ENCODE results near the gene BCL3.
"Not testable (repeated sequence)": the region's sequence is repeated elsewhere in the genome, so short reads cannot be mapped to it uniquely, and the experiment has no call there.

Gene BCL3, protein sequence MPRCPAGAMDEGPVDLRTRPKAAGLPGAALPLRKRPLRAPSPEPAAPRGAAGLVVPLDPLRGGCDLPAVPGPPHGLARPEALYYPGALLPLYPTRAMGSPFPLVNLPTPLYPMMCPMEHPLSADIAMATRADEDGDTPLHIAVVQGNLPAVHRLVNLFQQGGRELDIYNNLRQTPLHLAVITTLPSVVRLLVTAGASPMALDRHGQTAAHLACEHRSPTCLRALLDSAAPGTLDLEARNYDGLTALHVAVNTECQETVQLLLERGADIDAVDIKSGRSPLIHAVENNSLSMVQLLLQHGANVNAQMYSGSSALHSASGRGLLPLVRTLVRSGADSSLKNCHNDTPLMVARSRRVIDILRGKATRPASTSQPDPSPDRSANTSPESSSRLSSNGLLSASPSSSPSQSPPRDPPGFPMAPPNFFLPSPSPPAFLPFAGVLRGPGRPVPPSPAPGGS

DNA sequence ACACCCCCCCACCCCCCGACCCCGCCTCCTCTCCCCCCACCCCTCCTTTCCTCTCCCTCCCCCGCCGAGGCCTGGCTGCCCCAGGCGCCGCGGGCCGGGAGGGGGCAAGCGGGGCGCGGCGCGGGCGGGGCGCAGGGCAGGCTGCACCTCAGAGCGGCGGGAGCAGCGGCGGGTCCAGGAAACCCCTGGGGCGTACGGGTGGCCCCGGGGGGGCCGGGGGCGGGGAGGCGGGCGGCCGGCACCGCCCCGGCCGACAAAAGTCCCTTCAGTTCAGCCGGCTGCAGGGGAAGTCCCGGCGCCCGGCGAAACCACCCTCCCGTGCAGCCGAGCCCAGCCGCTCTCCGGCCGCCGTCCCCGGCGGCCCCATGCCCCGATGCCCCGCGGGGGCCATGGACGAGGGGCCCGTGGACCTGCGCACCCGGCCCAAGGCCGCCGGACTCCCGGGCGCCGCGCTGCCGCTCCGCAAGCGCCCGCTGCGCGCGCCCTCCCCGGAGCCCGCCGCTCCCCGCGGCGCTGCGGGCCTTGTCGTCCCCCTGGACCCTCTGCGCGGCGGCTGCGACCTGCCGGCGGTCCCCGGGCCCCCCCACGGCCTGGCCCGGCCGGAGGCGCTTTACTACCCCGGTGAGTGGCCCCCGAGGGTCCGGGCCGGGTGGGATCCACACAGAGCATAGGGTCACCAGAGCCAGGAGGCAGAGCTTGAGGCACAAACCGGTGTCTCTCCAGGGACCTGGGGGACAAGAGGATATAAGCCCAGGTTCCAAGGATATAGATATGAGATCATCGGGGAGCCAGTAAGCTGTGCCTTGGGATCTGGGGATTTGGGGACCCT lies at the start of gene BCL3:
TSS of gene BCL3 (plus strand) at position 283 of the 829 bp plus-strand sequence. CDS start at position 366, 83 bp downstream.
- DNase-seq = no peak

DNA sequence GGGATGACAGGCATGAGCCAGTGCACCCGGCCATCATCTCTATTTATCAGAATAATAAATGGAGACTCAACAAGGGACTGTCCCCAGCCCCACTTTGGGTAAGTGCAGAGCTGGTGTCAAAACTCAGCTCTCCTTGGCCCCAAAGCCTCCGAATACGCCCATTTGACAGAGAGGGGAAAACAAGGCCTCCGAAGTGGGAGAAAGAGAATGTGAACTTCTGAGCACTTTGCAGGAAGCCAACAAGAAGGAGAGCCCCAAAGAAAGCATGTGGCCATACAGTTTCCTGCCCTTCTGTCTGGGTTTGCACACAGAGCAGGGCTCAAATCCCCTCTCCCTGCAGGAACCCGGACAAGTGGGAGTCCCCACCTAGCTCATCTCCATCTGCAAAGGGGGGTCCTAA lies 48.0 kb upstream of the BCL3 start:
- no peak for DNase-seq

DNA sequence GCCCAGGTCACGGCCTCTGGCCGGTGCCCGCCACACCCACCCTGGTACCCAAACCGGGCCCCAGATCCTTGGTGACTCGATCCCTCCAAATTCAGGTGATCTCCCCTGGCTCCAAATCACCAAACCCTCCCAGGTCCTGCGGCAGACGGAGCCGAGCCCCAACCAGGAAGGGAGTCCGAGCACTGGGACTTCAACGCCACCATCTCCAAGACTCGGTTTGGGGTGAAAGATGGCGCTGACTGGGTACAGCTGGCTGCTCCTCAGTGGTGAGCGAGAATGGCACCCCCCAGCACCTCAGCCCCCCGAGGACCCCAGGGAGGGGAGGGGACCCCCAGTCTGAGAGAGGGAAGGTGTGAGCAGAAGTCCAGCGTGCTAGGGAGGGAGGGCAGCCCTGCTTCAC lies 47.3 kb upstream of the BCL3 start:
- no peak for DNase-seq

DNA sequence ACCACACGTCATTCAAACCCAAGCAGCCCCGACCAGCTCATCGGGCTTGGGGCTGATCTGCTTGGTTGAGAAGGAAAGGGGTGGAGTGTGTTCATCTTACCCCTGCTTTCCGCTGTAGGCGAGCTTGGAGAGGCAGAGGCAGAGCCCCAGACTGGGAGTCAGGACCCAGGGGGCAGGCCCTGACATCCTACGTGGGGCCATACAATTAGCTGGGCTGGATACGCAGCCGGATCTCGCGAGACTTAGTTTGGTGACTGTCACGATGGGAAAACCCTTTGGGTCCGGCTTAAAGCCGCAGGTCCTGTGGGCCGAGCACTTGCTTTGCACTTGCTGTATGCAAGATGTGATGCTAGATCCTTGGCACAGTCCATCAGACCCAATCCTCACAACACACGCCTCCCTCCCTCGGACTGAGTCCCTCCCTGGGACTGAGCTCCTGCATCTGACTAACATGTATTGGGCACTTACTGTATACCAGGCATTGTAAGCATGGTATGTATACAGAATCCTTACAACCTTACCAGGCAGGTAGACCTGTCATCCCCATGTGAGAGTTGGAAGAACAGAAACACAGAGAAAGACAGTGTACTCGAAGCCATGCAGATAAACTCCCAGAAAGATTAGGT lies 45.8 kb upstream of the BCL3 start:
- DNase-seq = no peak

DNA sequence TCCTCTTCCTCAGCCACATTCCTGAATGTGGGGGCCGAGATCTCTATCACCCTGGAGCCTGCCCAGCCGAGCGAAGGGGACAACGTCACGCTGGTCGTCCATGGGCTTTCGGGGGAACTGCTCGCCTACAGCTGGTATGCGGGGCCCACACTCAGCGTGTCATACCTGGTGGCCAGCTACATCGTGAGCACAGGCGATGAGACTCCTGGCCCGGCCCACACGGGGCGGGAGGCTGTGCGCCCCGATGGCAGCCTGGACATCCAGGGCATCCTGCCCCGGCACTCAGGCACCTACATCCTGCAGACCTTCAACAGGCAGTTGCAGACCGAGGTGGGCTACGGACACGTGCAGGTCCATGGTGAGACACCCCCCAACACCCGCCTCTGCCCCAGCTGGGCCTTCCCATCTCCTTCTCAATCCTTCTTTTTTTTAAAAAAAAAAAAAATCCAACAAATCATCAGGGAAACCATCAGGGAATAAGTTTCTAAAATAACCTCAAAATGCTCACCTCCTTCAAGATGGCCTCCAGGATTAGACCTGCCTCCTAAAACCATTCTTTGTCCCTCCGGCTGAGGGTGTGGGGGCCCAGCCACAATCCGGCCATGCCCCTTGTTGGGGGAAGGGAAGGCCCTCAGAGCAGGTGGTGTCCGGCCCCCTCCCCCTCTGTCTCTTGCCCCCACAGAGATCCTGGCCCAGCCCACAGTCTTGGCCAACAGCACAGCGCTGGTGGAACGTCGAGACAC lies 45.0 kb upstream of the BCL3 start:
- no peak for DNase-seq

DNA sequence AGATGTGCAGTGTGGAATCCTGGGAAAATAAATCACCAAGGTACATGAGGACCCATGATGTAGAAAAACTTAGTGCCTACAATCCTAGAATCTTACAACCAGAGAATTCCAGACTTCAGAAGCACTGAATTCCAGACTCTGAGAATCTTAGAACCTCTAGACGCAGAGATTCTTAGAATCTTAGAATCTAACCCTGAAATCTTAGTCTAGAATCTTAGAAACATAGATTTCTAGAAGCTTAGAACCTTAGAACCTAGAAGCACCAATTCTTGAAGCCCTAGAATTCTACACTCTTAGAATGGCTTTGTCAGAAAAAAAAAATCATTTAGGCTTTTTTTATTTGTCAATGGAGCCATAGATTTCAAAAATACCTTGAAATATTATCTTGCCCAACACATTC lies 43.5 kb upstream of the BCL3 start:
- no peak for DNase-seq

DNA sequence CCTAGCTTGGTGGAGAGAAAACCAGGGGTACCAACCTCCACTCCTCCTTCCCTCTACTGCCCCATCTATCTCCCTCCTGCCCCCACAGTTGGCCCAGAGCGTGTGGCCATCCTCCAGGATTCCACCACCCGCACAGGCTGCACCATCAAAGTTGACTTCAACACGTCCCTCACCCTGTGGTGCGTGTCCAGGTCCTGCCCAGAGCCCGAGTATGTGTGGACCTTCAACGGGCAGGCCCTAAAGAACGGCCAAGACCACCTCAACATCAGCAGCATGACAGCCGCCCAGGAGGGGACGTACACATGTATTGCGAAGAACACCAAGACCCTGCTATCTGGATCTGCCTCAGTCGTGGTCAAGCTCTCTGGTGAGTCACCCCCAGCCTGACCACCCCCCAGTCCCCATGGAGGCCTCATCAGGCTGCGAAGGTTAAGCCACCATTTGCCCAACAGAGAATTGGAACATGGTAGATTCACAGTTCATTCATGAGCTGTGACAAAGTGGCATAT lies 43.0 kb upstream of the BCL3 start:
- DNase-seq = no peak

DNA sequence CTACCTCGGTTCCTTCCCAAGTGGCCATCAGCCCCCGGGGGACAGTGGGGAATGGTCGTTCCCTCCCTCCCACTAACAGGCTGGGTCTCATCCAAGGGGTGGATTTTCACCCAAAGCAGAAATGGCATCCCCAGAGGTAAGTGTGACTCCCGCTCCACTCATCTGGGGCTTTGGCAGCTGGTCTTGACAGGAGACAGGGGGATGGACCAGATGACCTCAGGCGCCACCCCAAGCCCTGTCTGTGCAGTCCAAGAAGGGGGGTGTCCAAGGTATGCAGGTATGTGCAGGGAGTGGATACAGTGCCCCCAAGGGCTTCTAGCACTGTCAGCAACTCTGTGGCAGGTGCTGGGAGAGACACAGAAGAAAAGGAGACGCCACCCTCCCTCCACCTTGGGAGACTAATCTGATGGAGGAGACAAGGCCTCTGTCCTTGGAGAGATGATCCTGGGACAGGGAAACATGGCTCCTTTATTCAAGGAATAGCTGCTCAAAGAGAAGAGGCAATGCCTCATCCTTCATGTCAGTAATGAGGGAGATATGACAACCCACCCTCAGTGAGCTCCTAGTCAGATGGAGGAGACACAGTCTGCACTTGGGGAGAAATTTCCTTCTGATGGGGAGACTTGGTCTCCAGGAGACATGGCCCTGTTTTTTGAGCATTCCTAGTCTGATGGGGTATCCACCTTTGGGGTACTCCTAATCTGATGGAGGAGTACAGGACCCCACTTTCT lies 41.8 kb upstream of the BCL3 start:
- DNase-seq = no peak

DNA sequence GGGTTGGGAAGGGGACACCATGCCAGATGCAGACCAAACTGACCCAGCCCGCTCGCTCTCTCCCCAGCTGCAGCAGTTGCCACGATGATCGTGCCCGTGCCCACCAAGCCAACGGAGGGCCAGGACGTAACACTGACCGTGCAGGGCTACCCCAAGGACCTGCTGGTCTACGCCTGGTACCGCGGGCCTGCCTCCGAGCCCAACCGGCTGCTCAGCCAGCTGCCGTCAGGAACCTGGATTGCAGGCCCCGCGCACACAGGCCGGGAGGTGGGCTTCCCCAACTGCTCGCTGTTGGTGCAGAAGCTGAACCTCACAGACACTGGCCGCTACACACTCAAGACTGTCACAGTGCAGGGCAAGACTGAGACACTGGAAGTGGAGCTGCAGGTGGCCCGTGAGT lies 40.7 kb upstream of the BCL3 start:
- DNase-seq = no peak

DNA sequence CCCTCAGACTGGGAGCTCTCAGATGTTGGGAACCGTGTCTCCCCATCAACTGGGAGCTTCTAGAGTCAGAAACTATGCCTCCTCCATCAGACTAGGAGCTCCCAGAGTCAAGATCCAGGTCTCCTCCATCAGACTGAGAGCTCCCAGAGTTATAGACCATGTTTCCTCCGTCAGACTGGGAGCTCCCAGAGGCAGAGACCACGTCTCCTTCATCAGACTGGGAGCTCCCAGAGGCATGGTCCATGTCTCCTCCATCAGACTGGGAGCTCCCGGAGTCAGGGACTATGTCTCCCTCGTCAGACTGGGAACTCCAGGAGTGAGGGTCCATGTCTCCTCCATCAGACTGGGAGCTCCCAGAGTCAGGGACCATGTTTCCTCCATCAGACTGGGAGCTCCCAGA lies 39.6 kb upstream of the BCL3 start:
- DNase-seq = no peak

DNA sequence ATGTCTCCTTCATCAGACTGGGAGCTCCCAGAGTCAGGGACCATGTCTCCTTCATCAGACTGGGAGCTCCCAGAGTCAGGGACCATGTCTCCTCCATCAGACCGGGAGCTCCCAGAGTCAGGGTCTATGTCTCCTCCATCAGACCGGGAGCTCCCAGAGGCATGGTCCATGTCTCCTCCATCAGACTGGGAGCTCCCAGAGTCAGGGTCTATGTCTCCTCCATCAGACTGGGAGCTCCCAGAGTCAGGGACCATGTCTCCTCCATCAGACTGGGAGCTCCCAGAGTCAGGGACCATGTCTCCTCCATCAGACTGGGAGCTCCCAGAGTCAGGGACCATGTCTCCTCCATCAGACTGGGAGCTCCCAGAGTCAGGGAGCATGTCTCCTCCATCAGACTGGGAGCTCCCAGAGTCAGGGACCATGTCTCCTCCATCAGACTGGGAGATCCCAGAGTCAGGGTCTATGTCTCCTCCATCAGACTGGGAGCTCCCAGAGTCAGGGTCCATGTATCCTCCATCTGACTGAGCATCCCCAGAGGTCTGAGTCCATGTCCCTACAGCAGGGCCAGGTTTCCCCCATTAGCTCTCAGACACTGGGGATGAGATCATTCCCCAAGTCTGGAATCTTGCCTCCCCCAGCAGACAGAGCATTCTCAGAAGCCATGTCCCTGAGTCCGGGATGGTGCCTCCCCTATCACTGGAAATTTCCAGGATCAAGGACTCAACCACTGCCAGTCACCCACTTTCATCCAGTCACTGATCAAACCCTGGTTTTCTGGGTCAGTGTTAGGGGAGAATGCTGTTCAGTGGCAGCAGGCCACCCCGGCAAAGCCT lies 38.9 kb upstream of the BCL3 start:
- DNase-seq = not testable (repeated sequence)

DNA sequence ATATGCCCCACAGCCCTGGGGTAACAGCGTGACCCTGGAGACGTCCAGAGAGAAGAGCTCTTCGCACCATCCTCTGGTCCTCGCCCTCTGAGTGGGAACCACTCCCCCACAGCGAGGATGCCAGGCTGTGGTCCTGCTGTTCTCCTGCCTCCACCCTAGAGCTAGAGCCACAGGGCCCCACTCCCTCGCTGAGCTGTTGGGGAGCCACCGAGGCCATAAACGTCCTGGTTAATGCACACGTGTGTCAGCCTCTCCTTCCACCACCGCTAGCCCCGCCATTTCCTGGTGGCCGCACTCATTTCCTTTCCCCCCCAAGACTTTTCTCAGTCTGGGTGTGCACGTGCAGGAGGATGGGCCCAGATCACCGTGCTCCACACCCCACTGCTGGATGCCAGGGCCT lies 38.0 kb upstream of the BCL3 start:
- DNase-seq = no peak

DNA sequence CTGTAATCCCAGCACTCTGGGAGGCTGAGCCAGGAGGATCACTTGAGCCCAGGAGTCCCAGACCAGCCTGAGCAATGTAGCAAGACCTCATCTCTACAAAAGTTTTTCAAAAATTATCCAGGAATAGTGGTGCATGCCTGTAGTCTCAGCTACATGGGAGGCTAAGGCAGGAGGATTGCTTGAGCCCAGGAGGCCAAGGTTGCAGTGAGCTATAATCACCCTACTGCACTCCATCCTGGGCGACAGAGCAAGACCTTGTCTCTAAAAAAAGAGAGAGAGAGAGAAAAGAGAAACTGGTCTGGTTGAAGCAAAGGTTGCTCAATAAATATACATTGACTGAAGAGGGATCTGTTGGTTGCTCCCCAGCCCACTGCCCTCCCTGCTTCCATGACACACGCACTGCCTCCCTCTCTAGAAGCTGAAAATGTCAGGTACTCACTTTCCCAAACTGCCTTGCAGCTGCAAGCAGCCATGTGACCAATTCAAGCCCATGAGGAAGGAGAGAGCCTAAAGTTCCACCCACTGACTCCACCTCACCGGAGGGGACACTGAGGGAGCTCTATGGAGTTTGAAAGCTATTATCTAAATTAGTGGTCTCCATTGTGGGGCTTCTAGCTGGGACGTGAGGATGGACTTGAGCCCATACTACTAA lies 35.5 kb upstream of the BCL3 start:
- DNase-seq = no peak

DNA sequence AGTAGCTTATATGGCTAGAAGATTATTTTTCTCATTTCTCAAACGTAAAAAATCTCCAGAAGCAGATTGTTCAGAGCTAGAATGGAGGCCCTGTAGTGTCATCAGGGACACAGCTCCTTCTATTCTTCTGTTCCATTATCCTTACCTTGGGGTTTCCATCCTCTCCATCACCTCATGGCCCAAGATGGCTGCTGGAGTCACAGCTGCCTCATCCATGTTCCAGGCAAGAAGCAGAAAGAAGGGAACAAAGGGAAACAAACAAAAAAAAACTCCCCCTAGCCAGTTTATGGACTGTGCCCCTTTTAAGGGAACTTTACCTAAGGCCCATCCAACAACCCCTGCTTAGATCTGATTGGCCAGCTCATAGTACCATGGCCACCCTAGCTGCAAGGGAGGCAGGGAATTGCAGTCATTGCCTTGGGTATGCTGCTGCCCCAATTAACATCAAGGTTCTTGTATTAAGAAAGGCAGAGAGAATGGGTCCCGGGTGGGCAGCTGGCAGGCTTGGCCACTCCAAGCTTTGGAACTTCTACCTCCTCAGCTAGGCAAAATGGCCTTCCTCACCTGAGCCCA lies 33.8 kb upstream of the BCL3 start:
- DNase-seq = no peak

DNA sequence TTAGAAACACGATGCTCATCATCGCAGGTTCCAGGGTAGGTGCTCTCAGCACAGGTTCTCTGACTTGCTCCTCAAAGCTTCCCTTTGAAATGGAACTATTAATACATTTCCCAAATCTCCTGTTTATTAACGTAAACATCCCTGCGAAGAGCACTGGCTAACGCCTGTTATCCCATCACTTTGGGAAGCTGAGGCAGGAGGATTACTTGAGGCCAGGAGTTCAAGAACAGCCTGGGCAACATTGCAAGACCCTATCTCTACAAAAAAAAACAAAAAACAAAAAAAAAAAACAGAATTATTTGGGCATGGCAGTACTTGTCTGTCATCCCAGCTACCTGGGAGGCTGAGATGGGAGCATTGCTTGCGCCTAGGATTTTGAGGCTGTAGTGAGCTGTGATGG lies 30.9 kb upstream of the BCL3 start:
- DNase-seq = no peak

DNA sequence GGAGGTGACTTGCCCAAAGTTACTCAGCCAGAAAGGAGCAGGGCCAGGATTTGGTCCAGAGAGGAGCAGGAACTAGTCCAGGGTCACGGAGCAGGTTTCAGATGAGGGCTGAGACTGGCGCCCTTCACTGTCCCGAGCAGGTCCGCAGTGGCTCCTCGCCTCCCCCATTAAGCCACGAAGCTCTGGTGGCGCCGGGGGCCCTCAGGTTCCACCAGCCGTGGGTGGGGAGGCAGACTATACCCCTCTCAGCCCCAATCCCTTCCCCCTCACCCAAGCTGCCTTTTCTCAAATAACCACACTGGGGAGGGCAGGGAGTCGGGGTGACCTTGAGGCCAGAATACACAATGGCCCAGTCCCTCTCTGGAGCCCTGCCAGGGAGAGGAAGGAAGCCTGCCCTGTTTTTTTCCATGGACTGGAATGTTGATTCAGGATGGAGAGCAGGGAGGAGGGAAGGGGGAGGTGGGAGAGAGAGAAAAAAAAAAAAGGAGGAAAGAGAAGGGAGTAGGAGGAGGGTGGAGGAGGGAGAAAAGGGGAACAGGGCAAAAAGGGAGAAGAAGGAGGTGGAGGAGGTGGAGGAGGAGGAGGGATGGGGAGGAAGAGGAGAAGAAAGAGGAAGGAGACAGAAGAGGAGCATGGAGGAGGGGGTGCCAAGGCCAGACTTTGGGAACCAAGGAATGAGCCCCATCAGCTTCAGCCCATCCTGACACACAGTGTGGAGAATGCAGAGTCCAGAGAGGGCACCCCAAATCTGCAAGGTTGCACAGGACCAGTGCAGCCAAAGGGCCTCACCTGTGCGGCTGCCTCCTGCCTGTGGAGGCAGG lies 29.9 kb upstream of the BCL3 start:
- no peak for DNase-seq

DNA sequence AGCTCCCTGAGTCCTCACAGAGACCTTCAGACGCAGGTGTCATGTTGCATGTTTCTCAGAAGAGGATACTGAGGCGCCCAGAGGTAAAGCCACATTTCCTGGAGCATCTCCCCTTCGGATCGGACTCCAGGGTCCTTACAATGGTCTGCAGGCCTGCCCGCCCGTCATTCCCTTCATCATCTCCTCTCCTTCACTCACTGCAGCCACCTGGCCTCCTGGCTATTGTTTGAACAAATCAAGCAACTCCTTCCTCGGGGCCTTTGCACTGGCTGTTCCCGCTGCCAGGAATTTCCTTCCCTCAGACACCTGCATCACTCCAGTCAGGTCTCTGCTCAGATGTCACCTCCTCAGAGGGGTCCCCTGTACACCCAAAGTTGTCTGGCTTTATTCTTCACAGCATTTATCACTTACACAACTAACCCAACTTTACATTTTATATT lies 29.2 kb upstream of the BCL3 start:
- DNase-seq = no peak

DNA sequence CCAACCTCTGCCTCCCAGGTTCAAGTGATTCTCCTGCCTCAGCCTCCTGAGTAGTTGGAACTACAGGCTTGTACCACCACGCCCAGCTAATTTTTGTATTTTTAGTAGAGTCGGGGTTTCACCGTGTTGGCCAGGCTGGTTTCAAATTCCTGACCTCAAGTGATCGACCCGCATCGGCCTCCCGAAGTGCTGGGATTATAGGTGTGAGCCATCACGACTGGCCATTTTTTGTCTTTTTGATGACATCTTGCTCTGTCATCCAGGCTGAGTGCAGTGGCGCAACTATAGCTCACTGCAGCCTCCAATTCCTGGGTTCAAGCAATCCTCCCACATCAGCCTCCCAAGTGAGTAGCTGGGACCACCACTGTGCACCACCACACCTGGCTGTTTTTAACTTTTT lies 28.1 kb upstream of the BCL3 start:
- DNase-seq = not testable (repeated sequence)

DNA sequence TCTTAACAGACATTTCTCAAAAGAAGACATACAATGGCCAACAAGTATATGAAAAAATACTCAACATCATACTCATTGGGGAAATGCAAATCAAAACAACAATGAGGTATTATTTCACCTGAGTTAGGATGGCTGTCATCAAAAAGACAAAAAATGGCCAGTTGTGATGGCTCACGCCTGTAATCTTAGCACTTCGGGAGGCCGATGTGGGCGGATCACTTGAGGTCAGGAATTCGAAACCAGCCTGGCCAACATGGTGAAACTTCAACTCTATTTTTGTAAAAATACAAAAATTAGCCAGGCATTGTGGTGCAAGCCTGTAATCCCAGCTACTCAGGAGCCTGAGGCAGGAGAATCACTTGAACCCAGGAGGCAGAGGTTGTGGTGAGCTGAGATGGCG lies 27.6 kb upstream of the BCL3 start:
- no peak for DNase-seq
